DOHH2 (cell line): Measurements from ENCODE around the gene GSK3B.

Experiments
- H3F3A ChIP-seq: fragments of 200-600 bp; sonication (generic), shearing (Covaris generic); 2 replicates; pipeline ENCODE4 v1.6.0; 2016; ENCODE audit warnings: antibody characterized with exemption, mild to moderate bottlenecking; ENCODE audit not compliant: control insufficient read depth, insufficient read depth
- H3K27ac ChIP-seq: fragments of 200-600 bp; sonication (generic); 2 replicates; pipeline ENCODE4 v1.5.1; 2014; ENCODE audit warnings: low read depth, mild to moderate bottlenecking, low read length, moderate library complexity
- H3K27me3 ChIP-seq: fragments of 200-600 bp; sonication (generic); 2 replicates; pipeline ENCODE4 v1.6.1; 2014; ENCODE audit warnings: mild to moderate bottlenecking, low read length, mixed read lengths; ENCODE audit not compliant: control insufficient read depth
- H3K36me3 ChIP-seq: fragments of 200-600 bp; sonication (generic); 2 replicates; pipeline ENCODE4 v1.6.1; 2014; ENCODE audit warnings: mild to moderate bottlenecking, low read length, moderate library complexity, mixed read lengths; ENCODE audit not compliant: control insufficient read depth
- H3K4me1 ChIP-seq: fragments of 200-600 bp; sonication (generic); 2 replicates; pipeline ENCODE4 v1.6.1; 2014; ENCODE audit warnings: mild to moderate bottlenecking, low read length, mixed read lengths; ENCODE audit not compliant: control insufficient read depth
- H3K4me2 ChIP-seq: fragments of 200-600 bp; sonication (generic); 2 replicates; pipeline ENCODE4 v1.6.0; 2014; ENCODE audit warnings: mild to moderate bottlenecking, low read length, moderate library complexity
- H3K4me3 ChIP-seq: fragments of 200-600 bp; sonication (generic); 2 replicates; pipeline ENCODE4 v1.5.1; 2014; ENCODE audit warnings: mild to moderate bottlenecking, low read length, mixed read lengths
- H3K79me2 ChIP-seq: fragments of 200-600 bp; sonication (generic); 2 replicates; pipeline ENCODE4 v1.6.1; 2014; ENCODE audit warnings: mild to moderate bottlenecking, low read length, mixed read lengths; ENCODE audit not compliant: control insufficient read depth
- H3K9me2 ChIP-seq: fragments of 200-600 bp; sonication (generic); replicated peaks from 2 replicates; pipeline ENCODE4 v1.6.1; 2014; ENCODE audit warnings: mild to moderate bottlenecking, low read length, mixed read lengths; ENCODE audit not compliant: control insufficient read depth
- H3K9me3 ChIP-seq: fragments of 200-600 bp; sonication (generic); 2 replicates; pipeline ENCODE4 v1.6.1; 2014; ENCODE audit warnings: antibody characterized with exemption, low read length, mixed read lengths; ENCODE audit not compliant: control insufficient read depth, insufficient read depth
- H4K20me1 ChIP-seq: fragments of 200-600 bp; sonication (generic); 2 replicates; pipeline ENCODE4 v1.6.0; 2014; ENCODE audit warnings: low read depth, mild to moderate bottlenecking, antibody characterized with exemption, low read length, moderate library complexity; ENCODE audit not compliant: control insufficient read depth, insufficient read depth
- EZH2phosphoT487 ChIP-seq: fragments of 200-600 bp; sonication (generic); IDR thresholded peaks from 2 replicates; pipeline ENCODE4 v1.6.1; 2017; ENCODE audit warnings: borderline replicate concordance, mild to moderate bottlenecking, antibody characterized with exemption, low read length, moderate library complexity, mixed read lengths
- TF ChIP-seq, protein P1 (sequence below): fragments of 200-600 bp; sonication (generic); IDR thresholded peaks from one replicate; pipeline ENCODE4 v1.5.1; 2014; ENCODE audit warnings: antibody characterized with exemption, mild to moderate bottlenecking, low read depth, low read length; ENCODE audit not compliant: poor library complexity, severe bottlenecking

The GSK3B gene

DNA sequence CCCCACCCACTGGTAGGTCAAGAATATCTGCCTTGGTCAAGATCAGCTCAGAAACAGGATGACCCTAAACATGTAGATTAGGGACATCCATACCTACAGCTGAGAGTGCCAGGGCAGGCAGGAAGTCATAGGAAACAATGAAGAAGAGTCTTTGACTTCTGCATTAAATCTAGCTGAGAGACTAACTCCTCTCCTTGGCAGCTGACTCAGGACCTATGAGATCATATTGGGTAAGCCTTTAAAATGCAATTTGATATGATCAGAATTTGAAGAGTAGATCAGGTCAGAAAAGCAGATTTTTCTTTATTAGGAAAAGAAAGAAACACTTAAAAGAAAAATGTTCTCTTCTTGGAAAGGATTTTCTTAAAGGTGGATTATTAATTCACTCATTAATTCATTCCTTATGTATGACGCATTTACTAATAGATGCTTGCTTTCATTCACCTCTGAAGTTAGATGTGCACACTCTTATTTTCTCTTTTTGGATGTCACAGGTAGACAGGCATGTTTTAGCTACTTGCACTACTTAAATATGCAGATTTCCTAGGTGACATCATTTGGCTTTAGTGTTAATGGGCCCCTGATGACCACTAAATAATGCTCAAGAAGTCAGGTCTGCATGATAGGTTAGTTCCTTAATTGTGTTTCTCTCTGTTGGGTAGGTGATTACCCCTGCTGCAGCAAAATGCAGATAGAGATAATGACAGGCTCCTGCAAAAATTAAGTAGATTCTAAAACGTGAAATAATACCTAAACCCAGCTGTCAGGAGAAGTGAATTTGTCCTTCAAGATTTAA lies 35.7 kb upstream of the GSK3B start:
- Histone ChIP-seq H3K36me3 (no peaks in the 10 kb centered on the region), H3K27ac (no peak overlapping the region), H3K4me3 (no peak overlapping the region), H3K9me3 (no peaks in the 10 kb centered on the region), H3F3A (no peaks in the 10 kb centered on the region), H3K27me3 (no peaks in the 10 kb centered on the region), H3K79me2 (no peaks in the 10 kb centered on the region), H3K4me2 (no peak overlapping the region), H3K4me1 (no peaks in the 10 kb centered on the region), H4K20me1 (no peaks in the 10 kb centered on the region), H3K9me2 (no peaks in the 10 kb centered on the region)
- TF ChIP-seq, protein P1, sequence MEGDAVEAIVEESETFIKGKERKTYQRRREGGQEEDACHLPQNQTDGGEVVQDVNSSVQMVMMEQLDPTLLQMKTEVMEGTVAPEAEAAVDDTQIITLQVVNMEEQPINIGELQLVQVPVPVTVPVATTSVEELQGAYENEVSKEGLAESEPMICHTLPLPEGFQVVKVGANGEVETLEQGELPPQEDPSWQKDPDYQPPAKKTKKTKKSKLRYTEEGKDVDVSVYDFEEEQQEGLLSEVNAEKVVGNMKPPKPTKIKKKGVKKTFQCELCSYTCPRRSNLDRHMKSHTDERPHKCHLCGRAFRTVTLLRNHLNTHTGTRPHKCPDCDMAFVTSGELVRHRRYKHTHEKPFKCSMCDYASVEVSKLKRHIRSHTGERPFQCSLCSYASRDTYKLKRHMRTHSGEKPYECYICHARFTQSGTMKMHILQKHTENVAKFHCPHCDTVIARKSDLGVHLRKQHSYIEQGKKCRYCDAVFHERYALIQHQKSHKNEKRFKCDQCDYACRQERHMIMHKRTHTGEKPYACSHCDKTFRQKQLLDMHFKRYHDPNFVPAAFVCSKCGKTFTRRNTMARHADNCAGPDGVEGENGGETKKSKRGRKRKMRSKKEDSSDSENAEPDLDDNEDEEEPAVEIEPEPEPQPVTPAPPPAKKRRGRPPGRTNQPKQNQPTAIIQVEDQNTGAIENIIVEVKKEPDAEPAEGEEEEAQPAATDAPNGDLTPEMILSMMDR: no peak
- TF ChIP-seq EZH2phosphoT487: no peak

DNA sequence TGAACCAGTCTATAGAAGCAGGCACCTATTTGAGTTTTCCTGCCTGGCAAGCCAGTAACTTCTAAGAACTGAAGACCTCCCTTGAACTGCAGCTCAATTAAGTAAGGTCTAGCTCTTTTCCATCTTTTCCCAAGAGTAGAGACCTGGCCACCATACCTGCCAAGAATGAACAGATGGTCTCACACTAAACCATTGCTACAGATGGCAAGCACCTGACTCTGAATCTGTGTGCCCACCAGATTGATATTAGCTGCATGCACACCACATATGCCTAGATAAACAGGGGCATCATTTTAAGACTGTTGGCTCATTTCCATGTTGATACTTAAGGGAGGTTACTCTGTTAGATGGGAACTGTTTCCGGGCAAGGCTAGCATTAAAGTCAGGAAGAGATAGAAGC lies 34.8 kb upstream of the GSK3B start:
- H3K4me1 ChIP-seq: no peaks in the 10 kb centered on the region
- H3K79me2 ChIP-seq: no peaks in the 10 kb centered on the region
- no peak overlapping the region for H3K4me2 ChIP-seq
- H3K9me2 ChIP-seq: no peaks in the 10 kb centered on the region
- H3K36me3 ChIP-seq: no peaks in the 10 kb centered on the region
- H3K4me3 ChIP-seq: no peak overlapping the region
- H3K9me3 ChIP-seq: no peaks in the 10 kb centered on the region
- TF ChIP-seq, protein P1: no peak
- no peak for TF ChIP-seq EZH2phosphoT487
- no peaks in the 10 kb centered on the region for H4K20me1 ChIP-seq
- no peaks in the 10 kb centered on the region for H3K27me3 ChIP-seq
- no peaks in the 10 kb centered on the region for H3F3A ChIP-seq
- H3K27ac ChIP-seq: no peak overlapping the region

DNA sequence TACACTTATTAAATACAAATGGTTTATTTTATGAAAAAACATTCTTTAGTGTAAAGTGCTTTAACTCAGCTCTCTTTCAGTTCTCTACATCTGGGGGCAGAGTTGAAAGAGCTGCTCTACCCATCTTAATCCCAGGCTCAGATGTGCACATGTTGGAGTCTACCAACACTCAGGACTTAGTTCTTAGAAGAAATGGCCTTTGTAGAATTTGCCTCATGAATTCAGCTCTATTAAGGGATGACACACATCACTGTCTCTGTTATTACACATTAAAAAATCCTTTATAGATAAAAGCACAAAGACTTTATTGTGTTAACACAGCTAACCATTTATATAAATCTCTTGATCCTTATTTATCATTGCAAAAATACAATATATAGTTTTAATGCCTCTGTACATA lies 31.7 kb upstream of the GSK3B start:
- Histone ChIP-seq H3F3A (no peaks in the 10 kb centered on the region), H3K9me2 (no peaks in the 10 kb centered on the region), H3K79me2 (no peaks in the 10 kb centered on the region), H3K4me2 (no peak overlapping the region), H3K36me3 (no peaks in the 10 kb centered on the region), H3K4me1 (no peaks in the 10 kb centered on the region), H3K27me3 (no peaks in the 10 kb centered on the region), H4K20me1 (no peaks in the 10 kb centered on the region), H3K9me3 (no peaks in the 10 kb centered on the region), H3K27ac (no peak overlapping the region), H3K4me3 (no peak overlapping the region)
- TF ChIP-seq, protein P1: no peak
- TF ChIP-seq EZH2phosphoT487: no peak
